Fibroblast of skin of abdomen (primary cell): ENCODE results near the gene ZRANB2. TPM values are rescaled to one million over a fixed set of nuclear protein-coding genes. Genes with fewer than 3 reads are reported as not detected.
A peak's percentile ranks its signal among the peaks of the same experiment; 100 is the strongest.

Experiments
- DNase-seq: peaks from one replicate; pipeline ENCODE4 v3.0.0-alpha.2; 2013
- polyA plus RNA-seq, 2 experiments: library from polyadenylated mRNA; unstranded; fragments of 120-200 nt; gene quantifications; one replicate each; pipeline ENCODE4 v1.2.1, GENCODE V29; 2013; ENCODE audit not compliant: insufficient read length in 2 of 2

The ZRANB2 gene
- polyA plus RNA-seq (2013, experiment 1 of 2; ENCODE audit: insufficient read length): 80.7 TPM
- polyA plus RNA-seq (2013, experiment 2 of 2; ENCODE audit: insufficient read length): 76.1 TPM

- DNase-seq: peak; percentile 97
Measured at GRCh38 chr1:71080739-71081696, at the start of gene ZRANB2. TSS of gene ZRANB2 (minus strand) at chr1:71081035. CDS start at chr1:71080995, 40 bp downstream.

DNA sequence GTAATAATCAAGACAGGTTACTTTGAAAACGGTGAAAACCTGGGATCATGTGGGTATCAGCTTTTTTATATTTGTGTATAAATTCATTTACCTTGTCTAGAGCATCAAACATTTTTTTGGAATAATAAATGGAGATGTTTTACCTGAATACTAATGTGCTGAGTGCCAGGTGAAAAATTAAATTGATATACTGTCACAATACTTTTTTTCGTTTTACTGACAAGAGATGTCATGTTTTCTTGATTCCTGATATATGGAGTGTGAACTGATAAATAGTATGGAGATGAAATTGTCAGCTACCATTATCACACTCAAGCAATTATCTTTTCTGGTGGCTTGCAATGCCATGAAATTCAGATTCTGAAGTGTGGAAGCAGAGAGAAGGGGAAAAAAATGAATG, 47.2 kb upstream of the ZRANB2 start:
- no peak for DNase-seq

GRCh38 chr1:71118086-71118485, 37.3 kb upstream of the ZRANB2 start:
- DNase-seq: no peak

DNA sequence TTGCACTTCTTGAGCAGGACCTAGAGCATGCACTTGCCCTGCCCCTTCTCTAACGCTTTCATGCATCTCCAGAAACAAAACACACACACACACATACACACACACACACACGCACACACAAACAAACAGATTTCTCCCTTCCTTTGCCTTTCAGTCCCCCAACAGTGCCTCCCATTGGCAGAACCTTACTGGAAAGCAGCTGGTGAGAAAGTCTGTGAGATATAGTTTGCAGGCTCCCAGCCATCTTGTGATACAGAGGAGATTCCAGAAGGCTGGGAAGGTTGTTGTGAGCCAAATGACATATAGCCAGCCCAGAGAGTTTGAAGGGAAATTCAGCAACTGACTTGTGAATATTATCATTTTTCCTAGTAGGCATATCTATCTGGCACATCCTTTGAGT, 35.9 kb upstream of the ZRANB2 start:
- no peak for DNase-seq

- no peak for DNase-seq
Measured at GRCh38 chr1:71106658-71107322, 26.0 kb upstream of the ZRANB2 start.

DNA sequence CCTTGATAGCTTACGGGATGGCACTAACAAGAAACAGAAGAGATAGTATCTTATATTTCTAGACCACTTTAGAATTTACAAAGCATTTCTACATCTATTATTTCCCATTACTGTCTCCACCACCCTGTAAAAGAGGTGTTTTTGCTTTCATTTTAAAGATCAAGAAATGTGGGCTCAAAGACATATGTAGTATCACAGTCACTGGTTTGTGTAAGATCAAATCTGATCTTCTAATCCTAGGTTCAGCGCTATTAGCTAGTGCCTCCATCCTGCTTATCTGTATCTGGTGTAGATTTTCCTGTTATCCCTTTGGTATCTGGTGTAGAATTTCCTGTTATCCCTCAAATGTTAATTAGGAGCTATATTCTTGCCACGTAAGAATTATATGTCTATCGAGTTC, 23.6 kb upstream of the ZRANB2 start:
- DNase-seq: no peak

DNA sequence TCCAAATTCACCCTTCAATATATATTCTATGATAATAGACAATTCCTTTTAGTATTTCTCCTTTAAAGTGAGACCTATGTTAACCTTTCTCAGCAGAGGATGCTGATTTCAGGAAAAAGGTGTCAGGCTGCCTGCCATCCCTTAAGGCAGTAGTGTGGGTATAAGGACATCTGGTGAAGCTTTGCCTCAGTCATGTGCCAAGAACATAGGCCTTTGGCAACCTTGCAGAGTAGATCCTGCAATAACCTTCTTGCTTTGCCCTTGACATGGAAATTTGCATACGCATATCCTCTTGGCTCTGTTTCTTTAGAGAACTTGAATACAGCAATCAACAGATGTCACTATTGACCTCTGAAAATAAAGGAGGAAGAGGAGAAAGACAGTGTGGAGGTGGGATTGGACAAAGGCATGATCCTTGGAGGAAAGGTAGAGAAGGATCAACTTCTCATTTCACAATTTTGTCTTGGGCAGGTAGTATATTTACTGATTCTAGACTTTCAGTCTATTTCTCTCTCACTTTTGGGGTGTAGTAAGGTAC, 21.1 kb upstream of the ZRANB2 start:
- DNase-seq: no peak

DNA sequence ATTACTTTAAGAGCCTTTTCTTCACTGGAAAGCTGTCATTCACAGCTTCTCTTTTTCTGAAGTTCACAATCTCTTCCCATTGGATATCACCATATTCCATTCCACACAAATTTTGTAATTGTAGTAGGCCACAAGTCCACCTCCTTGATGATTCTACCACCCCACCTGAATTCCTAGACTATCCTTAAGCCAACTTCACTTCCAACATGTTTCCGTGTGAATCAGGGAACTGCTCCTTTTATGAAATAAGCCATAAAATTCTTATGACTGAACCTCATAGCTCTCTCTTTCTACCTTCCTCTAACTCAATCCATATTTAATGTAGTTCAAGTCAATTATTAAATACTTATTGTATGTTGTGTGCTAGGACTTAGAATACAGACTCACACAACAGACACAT, 16.6 kb upstream of the ZRANB2 start:
- DNase-seq: no peak

GRCh38 chr1:71094913-71095312, 14.1 kb upstream of the ZRANB2 start:
- DNase-seq: no peak

GRCh38 chr1:71093938-71094337, 13.1 kb upstream of the ZRANB2 start:
- peak; percentile 16 for DNase-seq

- peak; percentile 80 for DNase-seq
Measured at GRCh38 chr1:71089536-71090270, 8.9 kb upstream of the ZRANB2 start.

- no peak for DNase-seq
Measured at GRCh38 chr1:71088645-71089287, 7.9 kb upstream of the ZRANB2 start.

GRCh38 chr1:71087713-71088112, 6.9 kb upstream of the ZRANB2 start:
- no peak for DNase-seq

- no peak for DNase-seq
Measured at GRCh38 chr1:71087060-71087459, 6.2 kb upstream of the ZRANB2 start.

- peak; percentile 75 for DNase-seq
Measured at GRCh38 chr1:71086331-71086730, 5.5 kb upstream of the ZRANB2 start.

GRCh38 chr1:71083271-71083670, 2.4 kb upstream of the ZRANB2 start:
- peak; percentile 2 for DNase-seq

- no peak for DNase-seq
Measured at GRCh38 chr1:71081697-71082080, 854 bp upstream of the ZRANB2 start.

DNA sequence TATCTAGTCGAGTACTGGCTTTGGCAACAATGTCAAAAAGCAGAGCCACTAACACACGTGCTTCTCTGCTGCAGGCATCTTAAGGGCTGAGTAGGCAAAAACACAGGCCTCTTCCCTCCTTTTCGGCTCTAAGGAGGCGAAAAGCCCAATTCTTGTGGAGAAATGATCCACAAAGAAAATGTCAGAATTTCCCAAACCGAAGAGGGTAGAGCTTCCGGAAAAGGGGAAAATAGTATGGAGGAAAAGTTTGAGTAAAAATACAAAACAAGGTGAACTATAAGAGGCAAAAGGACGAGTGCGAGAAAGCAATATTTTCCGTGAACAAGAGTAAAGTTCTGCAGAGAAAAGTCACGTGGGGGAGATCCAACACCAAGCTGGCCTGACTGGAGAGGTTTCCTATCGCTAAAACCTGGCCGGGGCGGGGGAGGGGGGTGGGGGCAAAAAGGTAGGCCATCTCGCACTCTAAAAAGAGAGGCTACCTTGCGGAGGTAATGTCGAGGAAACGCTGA, 551 bp downstream of the ZRANB2 start:
- DNase-seq: peak; percentile 5

DNA sequence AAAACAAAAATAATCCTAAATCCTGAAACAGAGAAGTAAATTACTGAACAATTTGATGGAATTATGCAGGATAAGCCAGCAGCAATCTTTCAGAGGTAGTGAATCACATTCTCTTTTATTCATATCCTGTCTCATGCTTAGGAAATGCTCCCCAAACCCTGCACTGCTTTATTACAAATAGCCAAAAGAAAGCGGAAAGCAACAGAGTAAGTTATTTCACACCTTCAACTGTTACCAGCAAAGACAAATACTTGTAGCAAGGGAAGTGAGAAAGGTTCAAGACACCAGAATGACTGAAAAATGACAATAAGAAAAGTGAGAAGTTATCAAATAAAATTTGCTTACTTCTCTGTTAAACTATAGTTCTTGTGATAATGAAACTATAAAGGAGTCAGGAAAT, 6.2 kb downstream of the ZRANB2 start:
- no peak for DNase-seq

DNA sequence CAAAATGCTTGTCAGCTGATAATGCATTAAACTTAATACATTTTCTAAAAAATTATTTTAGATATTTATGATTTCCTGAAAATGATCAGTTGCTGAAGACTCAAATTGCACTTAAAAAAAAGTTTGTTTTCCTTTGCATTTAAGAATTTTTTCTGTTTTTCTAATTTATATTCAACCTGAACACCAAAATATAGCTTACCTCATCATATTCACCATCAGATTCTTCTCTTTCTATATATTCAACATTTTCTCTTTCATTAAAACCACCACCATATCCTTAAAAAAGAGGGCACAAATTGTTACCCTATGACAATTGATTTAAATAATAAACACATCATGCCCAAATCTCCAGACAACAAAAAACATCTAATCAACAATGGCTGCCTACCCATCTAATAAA, 8.6 kb downstream of the ZRANB2 start:
- no peak for DNase-seq

DNA sequence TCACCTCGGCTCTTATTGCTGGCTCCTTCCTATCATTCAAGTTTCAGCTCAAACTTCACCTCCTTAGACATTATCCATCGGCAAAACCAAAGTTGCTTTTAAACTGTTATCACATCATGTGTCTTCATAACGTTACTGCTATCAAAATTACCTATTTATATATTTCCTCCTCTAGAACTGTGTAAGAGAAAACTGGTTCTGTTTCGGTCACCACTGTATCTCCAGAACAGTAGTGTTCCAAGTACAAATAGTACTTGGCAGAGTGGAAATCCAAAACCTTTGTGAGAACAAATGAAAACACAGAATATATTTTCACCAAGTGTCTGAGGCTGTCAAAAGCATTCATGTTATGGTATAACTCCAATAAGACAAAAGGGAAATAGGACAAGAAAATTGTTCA, 9.1 kb downstream of the ZRANB2 start:
- DNase-seq: no peak
